ENCODE measurements around the gene ARPC1B.

ARPC1B gene

GRCh38 chr7:99420213-99420612 is 45.7 kb downstream of the ARPC1B start:
- DNase-seq (ENCODE audit: low read depth) = no peak
- no peak overlapping the region for H3K4me3 ChIP-seq (ENCODE audit: control insufficient read depth, low read depth, low read length)
- TF ChIP-seq CTCF (conservative IDR thresholded peaks at IDR 0.05; ENCODE audit: control insufficient read depth, insufficient read depth, low read depth, low read length) = no peak

GRCh38 chr7:99420986-99421385 is 46.5 kb downstream of the ARPC1B start:
- no peak for TF ChIP-seq CTCF (conservative IDR thresholded peaks at IDR 0.05; ENCODE audit: control insufficient read depth, insufficient read depth, low read depth, low read length)
- DNase-seq (ENCODE audit: low read depth) = no peak
- H3K4me3 ChIP-seq (ENCODE audit: control insufficient read depth, low read depth, low read length) = no peak overlapping the region

GRCh38 chr7:99422186-99422585 is 47.7 kb downstream of the ARPC1B start:
- TF ChIP-seq CTCF (conservative IDR thresholded peaks at IDR 0.05; ENCODE audit: control insufficient read depth, insufficient read depth, low read depth, low read length) = no peak
- no peak overlapping the region for H3K4me3 ChIP-seq (ENCODE audit: control insufficient read depth, low read depth, low read length)
- no peak for DNase-seq (ENCODE audit: low read depth)

- no peak for DNase-seq (ENCODE audit: low read depth)
- H3K4me3 ChIP-seq (ENCODE audit: control insufficient read depth, low read depth, low read length) = no peak overlapping the region
- TF ChIP-seq CTCF (conservative IDR thresholded peaks at IDR 0.05; ENCODE audit: control insufficient read depth, insufficient read depth, low read depth, low read length) = no peak
Measured at GRCh38 chr7:99422625-99423024, 48.1 kb downstream of the ARPC1B start.

DNA sequence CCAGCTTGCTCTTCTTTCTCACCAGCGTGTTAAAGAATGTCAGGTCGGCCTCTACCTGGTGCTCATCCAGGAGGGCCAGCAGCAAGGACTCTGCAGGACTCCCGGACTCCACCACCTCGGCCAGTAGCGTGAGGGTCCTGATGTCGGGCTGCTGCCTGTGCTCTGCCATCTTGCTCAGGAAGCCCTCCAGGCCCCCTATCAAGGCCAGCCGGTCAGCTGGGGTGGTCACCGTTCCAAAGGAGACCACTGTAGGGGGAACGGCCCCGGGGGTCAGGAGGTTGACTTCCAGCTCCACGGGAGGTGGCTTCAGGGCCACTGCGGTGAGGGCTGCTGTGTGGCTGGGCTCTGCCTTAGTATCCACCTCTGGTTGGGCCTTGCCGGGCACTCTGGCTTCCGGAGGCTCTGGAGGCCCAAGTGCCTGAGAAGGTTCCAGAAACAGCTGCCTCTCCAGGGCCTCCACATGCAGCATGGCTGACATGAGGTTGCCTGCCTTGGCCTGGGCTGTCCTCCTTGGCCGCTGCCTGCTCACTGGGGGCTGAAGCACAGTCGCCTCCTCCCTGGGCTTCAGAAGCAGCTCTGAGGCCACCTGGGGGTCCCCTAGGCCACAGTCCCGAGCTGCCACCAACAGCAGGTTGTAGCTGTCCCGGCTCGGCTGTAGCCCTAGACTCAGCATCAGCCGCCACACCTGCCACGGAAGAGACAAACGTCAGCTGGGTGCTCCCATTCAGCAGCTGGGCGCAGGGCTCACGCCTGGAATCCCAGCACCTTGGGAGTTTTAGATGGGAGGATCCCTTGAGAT is 50.6 kb downstream of the ARPC1B start:
- no peak for TF ChIP-seq CTCF (conservative IDR thresholded peaks at IDR 0.05; ENCODE audit: control insufficient read depth, insufficient read depth, low read depth, low read length)
- no peak overlapping the region for H3K4me3 ChIP-seq (ENCODE audit: control insufficient read depth, low read depth, low read length)
- DNase-seq (ENCODE audit: low read depth) = no peak

GRCh38 chr7:99428972-99429566 is 54.5 kb downstream of the ARPC1B start:
- H3K4me3 ChIP-seq (ENCODE audit: control insufficient read depth, low read depth, low read length) = no peak overlapping the region
- TF ChIP-seq CTCF (conservative IDR thresholded peaks at IDR 0.05; ENCODE audit: control insufficient read depth, insufficient read depth, low read depth, low read length) = no peak
- DNase-seq (ENCODE audit: low read depth) = no peak

All from fibroblast of mammary gland (primary cell).